ENCODE data around the gene TM9SF1.
A peak's percentile ranks its signal among the peaks of the same experiment; 100 is the strongest.

The TM9SF1 gene, protein sequence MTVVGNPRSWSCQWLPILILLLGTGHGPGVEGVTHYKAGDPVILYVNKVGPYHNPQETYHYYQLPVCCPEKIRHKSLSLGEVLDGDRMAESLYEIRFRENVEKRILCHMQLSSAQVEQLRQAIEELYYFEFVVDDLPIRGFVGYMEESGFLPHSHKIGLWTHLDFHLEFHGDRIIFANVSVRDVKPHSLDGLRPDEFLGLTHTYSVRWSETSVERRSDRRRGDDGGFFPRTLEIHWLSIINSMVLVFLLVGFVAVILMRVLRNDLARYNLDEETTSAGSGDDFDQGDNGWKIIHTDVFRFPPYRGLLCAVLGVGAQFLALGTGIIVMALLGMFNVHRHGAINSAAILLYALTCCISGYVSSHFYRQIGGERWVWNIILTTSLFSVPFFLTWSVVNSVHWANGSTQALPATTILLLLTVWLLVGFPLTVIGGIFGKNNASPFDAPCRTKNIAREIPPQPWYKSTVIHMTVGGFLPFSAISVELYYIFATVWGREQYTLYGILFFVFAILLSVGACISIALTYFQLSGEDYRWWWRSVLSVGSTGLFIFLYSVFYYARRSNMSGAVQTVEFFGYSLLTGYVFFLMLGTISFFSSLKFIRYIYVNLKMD

DNA sequence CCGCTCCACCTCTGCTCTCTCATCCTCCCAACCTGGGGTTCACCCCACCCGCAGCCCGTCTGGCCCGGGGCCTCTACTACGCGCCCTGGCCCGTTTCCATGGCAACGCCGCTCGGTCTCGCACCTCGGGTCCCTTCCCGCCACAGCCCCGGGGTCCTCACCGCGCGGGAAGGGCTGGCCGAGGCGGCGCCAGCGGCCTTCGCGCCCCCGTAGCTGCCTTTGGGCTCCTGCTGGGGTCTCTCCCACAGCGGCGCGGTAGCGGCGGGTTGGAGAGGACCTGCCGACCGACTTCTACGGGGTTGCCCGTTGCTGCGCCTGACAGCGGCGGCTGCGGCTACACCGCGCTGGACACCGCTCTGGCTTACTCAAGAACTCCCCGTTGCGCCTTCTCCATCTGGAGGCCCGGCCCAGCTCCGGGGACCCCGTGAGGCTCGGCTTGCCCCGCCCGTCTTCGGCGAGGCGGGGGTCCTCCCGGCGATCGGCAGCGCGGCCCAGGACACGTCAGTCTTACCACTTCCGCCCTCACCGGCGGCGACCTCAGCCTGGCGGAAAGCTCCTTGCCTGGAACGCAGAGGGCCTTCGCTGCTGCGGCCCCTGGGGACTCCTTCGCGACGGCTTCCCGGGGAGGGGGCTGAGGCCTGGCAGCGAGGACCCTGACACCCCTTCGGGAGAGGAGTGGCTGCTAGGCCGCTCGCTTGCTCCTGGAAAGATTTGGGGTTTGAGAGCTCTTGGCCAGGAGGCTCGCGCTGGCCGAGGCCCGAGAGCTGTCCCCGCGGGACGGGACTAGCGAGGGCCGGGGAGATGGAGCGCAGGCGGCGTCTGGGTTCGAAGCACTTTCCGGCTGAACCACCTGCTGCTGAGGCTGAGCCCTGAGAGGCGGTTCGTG, at the start of gene TM9SF1:
Gene TM9SF1, minus strand, starts transcription at position 256 of the 885 bp plus-strand sequence. CDS start 422 bp downstream, outside the sequence.
- DNase-seq (ENCODE audit: low read depth, low spot score): peak; percentile 95

DNA sequence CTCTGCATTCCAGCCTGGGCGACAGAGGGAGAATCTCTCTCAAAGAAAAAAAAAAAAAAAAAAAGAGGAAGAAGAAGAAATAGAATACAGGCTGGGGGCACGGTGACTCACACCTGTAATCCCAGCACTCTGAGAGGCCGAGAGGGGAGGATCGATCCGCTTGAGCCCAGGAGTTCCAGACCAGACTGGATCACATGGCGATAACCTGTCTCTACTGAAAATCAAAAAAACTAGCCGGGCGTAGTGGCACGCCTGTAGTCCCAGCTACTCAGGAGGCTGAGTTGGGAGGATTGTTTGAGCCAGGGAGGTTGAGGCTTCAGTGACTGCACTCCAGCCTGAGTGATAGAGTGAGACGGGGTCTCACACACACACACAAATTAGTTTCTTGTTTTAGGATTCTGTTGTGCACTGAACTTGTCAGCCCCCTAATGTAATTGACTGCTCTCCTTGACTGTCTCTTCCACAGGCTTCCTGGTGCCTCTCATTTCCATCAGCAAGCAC, 48.1 kb upstream of the TM9SF1 start:
- no peak for DNase-seq (ENCODE audit: low read depth, low spot score)

DNA sequence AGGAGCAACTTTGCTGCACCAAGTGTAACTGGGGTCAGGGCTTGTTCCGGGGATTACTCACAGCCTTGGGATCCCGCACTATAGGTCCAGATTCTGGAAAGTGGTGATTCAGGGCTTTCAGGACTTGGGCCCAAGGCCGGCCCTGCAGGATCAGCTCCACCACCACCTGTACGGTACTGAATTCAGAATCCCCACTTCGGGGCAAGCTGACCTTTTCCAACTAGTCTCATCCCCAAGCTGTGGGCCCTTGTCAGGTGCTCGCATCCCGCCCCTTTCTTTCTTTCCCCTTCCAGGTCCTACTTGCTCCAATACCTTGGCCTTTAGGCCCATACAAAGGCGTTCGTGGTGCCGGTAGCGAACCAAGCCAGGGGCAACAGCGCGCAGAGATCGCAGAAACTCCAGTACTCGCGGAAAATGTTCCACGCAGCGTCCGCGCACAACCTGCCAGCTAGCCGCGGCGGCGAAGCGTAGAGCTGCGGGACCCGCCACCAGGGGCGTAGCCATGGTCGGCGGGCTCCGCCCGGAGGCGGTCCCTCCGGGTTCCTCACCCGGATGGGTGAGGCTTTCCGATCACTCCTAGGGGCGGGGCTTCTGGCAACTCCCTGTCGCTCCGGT, 46.7 kb upstream of the TM9SF1 start:
- DNase-seq (ENCODE audit: low read depth, low spot score): peak; percentile 97

DNA sequence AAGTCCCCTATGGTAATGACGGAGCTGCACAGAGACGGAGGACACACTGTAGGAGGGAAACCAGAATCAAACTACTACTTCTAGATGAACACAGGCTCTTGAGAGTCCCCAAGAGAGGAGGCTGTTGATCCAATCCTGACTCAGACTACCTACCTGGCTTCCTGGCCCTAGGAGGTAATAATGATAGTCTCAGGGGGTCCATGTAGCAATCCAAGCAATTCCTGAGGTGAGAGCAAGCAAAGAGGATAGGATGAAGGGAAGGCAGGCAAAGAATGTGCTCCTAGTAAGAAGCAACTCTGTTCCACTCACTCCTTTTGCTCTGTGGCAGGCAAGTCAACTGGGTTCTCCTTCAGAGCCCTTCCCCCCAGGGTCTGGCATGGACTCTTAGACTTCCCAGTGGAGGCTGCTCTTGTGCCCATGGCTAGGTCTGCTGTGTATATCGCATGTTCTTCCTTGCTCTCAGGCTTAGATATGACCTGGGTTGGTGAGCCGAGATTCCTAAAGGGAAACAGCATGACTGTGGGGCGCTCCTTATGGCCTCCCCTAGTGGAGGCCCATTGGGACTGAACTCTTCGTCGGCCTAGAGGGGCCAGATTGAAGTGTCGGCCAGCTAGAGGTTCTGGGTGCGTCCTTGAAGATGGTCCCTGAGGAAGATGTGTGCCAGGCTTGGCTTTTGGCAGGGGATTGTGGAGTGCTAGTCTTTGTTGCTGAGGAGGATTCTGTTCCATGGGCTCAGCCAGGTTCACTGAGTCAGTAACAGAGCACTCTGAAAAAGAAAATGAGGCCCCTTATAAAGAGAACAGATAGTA, 45.1 kb upstream of the TM9SF1 start:
- DNase-seq (ENCODE audit: low read depth, low spot score): no peak

DNA sequence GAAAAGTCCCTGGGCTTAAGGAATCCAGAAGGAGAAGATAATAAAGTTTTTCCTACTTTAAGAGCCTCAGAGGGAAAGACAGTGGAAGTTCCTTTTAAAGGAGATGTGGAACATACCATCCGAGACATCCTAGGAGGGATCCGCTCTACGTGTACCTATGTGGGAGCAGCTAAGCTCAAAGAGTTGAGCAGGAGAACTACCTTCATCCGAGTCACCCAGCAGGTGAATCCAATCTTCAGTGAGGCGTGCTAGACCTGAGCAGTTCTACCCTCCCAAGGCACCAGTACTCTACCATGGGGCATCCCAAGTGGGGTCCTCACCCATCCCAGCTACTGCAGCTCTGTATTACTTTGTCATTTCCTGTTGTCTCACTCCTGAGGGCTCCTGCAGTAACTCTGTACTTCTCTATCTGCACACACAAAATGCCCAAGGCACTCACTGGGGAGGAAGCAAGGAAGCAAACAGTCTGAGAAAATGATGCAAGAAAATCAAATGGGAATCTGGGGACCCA, 43.3 kb upstream of the TM9SF1 start:
- DNase-seq (ENCODE audit: low read depth, low spot score): no peak

DNA sequence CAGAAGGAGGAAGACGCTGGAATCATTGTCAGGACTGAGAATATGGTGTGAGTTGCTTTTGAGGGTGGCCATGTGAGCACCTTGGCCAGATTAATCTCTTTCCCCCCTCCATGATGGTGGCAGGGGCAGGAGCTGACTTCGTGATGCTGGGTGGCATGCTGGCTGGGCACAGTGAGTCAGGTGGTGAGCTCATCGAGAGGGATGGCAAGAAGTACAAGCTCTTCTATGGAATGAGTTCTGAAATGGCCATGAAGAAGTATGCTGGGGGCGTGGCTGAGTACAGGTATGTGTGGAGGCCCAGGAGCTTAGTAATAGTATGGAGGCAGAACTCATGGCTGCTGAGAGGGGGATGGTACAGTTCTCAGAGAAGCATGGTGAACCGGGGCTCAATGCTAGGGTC, 42.9 kb upstream of the TM9SF1 start:
- no peak for DNase-seq (ENCODE audit: low read depth, low spot score)

DNA sequence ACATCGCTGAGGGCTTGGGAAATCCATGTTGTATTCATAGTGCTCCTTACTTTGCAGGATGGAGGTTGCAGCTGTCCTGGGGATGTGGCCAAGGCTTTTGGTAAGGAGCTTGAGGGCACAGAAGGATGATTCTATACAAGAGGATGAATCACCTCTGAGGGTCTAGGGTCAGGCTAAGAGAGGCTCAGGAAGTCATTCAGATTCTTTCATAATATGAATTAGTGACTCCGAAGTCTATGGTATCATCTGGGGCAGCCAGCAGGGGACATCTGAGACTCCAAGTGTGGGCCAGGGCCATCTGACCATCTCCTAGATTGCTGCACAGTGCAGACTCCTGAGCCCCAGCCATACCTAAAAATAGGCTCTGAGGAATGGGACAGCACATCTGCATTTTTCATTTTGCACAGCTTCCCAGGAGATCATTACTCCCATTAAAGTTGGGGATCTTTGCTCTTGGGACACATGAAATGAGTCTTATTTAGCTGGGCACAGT, 42.3 kb upstream of the TM9SF1 start:
- no peak for DNase-seq (ENCODE audit: low read depth, low spot score)

DNA sequence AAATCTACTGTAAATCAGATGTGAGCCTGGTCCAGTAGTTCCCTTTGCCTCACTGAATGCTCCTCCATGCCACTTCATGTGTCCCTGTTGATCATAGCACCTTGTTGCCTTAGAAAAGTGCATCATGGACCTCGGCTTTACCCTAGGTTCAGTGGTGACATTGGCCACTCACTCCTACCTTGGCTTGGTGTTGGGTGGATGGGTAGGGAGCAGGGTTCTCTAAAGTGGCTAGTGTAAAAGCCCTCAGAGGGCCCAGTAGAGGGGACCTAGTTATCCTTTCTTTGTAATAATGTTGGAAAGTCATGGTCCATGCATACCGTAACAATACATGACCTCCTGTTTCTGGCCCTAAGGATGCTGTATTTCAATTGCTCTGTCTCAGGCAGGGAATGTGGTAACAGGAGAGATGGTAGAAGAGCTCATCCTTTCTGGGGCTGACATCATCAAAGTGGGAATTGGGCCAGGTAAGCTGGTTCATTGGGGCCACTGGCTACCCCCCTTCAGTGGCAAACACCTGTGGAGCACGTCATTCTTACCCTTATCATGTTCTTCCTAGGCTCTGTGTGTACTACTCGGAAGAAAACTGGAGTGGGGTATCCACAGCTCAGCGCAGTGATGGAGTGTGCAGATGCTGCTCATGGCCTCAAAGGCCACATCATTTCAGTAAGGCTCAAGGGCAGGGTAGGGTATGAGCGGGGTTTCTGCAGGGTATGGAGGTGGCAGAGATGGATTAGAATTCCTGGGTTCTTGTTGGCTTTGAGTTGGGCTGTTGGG, 41.6 kb upstream of the TM9SF1 start:
- DNase-seq (ENCODE audit: low read depth, low spot score): no peak

DNA sequence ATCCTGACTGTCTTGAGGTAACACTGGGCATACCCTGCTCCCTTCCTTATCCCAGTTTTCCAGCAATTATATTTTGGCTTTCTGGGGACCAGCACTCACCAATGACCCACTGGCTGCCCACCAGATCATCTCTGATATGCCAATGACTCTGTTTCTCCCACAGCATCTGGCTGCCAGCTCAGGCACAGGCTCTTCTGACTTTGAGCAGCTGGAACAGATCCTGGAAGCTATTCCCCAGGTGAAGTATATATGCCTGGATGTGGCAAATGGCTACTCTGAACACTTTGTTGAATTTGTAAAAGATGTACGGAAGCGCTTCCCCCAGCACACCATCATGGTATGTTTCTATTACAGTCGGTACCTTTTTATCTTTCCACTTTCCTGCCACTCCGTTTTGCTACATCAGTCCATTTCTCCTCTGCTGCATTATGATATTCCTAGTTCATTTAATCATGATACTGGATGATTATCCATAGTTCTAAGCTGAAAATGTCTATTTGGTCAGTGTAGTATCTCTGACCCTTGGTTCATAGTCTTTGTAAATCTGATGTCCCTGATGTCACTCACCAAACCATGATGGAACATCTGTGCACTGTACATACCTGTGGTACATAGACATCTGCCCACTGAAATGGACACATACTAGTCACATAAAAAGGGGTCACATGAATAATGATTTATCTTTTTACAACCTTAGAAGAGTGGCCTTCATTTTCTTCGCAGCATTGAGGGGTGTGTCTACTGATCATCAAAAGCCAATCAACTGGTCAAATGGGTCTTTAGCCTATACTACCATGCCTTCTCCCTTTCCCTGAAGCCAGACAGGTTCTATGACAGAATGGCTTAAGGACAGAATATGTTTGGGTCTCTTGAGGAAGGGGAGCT, 40.8 kb upstream of the TM9SF1 start:
- no peak for DNase-seq (ENCODE audit: low read depth, low spot score)

DNA sequence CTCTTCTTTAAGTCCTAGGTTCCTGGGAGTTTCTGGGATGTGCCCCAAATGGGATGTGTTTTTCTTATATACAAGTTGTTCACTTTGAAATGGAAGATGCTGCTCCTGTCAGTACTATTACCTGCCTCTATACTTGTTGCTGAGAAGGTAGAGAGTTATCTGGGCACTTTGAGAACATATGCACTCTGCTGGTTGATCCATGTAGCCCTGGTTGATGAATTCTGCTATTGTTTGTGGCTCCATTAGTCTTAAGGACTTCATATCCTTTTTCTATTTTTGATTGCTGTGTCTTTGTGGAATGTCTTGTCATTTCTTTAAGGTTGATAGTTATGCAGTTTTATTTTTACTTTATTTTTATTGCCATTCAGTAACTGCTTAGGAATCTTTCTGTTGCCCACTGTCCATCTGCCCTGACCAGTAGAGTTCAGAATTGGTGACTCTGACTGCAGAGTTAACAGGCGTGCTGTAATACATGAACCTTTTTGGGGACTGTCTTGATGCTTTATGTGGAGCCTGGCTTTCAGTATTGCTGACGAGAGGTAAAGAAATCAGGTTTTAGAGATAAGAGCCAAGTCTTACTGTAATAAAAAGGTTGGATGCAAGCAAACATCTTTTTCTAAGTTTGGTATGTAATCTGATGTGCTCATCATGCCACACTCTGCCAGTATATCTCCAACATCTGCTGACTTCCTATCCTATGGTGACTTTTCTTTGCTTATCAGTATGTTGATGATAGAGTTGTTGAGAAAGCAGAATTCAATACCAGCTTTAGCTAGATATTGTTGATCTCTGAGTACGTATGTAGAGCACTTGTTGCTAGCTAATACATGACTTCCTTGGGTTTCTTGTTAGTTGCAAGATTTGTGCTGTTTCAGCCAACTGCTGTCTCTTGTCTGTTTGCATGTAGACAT, 39.1 kb upstream of the TM9SF1 start:
- DNase-seq (ENCODE audit: low read depth, low spot score): no peak

DNA sequence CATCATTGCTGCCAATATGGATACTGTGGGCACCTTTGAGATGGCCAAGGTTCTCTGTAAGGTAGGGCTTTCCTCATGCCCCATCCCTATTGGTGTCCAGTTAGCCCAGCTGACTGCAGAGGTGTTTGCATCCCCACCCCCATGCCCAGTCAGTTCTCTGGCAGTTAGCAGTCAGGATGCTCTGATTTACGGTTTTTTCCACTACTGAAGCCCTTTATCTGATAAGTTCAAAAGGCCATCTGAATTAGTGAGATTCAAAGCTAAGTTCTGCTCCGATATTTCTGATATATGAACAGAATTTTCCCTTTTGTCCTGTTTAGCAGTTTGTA, 38.3 kb upstream of the TM9SF1 start:
- DNase-seq (ENCODE audit: low read depth, low spot score): no peak

DNA sequence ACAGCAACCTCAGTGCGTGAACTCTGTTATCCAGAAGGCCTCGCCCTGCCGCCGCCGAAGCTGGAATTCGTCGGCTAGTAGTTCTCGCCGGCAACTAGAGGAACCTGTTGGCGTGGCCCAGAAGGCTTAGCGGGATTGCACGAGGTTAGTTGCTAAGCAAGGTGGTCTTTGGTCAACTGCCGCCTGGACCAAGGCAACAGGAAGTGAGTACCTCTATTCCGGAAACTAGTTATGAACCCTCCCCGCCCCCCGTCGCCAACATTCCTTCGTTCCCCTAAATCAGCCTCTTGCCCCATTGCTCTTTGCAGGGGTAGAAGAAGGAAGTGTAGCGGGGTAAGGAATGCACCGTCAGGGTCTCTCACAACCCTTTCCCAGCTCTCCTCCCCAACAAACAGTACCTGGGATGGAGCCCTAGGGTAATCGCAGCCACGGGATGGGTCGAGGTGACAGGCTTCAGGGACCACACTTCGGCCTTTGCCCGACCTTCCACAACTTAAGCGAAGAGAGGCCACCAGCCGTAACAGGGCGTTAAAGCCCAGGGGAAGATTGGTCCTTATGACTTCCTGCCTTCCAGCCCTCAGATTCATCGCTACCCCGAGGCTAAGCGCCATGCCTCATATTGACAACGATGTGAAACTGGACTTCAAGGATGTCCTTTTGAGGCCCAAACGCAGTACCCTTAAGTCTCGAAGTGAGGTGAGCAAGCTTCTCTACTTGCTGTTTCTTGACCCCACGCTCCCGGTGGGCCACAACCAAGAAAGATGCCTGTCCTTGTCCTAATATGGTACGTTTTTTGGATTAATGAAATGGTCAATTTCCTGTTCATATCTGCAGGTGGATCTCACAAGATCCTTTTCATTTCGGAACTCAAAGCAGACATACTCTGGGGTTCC, 37.6 kb upstream of the TM9SF1 start, which contains the start of gene GMPR2:
Gene GMPR2, plus strand, starts transcription at position 285 of the 893 bp plus-strand sequence. Its CDS starts 325 bp downstream, at position 610.
- DNase-seq (ENCODE audit: low read depth, low spot score): no peak

DNA sequence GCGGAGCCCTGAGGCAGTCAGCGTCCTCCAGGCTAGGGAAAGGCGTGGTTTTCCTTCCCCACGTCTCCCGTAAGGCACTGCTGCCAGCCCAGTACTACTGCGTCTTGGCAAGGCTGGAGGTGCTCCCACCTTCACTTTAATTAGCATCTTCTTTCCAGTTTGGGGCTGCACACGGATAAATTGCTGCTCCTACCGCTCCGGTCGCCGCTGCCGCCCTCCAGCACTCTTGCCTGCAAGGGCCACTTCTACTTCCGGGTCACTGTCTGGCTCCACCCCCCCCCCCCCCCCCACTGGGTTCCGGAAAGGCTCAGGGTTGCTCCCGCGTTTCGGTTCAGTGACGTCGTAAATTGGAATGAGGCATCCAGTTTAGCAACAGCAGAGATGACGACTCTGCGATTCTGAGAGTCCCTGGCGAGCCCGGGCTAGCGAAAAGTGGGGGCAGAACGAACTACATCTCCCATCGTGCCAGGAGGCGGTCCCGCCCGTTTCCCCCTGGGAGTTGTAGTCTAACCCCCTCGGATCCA, 36.9 kb upstream of the TM9SF1 start, which contains the start of gene NEDD8:
Gene NEDD8, minus strand, starts transcription at position 247 of the 524 bp plus-strand sequence. Its CDS starts 100 bp downstream, at position 147.
- DNase-seq (ENCODE audit: low read depth, low spot score): peak; percentile 96

DNA sequence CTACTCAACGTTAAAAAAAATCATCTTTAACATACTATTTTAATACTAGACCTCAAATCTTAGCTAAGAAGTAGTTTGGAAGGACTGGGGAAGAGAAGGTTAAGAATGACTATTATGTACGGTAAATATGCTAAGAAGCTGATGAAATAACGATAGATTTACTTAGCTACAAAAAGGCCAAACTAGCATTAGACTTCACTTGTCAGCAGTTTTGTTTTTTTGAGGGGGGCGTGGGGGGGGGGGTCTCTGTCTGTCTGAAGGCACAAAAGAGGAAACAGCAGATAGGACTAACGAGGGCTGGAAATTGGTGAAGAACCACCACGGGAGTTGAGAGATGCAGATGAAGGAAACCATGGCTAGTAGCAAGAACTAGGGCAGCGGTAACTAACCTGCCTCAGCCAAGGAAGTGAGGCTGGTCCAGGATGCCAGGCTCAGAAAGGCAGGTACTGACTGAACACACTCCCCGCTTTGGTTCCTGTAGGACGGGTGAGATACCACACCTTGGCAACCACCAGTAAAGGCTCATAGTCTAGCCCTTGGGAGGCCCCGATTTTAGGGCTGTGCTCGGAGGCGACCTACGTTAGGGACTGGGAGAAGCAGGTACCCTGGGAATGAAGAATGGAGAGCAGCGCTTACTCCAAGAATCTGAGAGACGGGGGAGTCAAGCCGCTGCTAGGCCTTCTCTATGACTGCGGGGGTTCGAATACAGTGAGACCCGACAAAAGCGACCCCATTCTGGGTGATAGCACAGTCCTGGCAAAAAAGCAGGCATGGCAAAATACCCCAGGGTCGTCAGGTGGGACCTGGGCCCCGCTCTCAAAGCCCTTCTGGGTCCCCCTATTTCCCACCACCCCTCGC, 36.3 kb upstream of the TM9SF1 start:
- no peak for DNase-seq (ENCODE audit: low read depth, low spot score)

DNA sequence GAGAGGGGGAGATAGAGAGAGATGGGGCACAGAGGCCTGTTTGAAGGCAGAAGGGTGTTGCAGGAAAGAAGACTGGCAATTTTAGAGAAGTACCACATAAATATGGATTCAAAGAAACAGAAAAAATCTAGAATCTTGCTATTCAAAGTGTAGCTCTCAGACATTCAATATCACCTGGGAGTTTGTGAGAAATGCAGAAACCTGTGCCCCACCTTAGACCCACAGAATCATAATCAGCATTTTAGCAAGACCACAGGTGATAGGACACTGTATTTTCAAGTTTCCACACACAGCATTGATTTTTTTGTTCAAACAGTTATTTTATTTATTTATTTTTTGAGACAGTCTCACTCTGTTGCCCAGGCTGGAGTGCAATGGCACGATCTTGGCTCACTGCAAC, 33.7 kb upstream of the TM9SF1 start:
- no peak for DNase-seq (ENCODE audit: low read depth, low spot score)
